ENCODE results near the gene ARL5B.
A peak's percentile ranks its signal among the peaks of the same experiment; 100 is the strongest.

DNA sequence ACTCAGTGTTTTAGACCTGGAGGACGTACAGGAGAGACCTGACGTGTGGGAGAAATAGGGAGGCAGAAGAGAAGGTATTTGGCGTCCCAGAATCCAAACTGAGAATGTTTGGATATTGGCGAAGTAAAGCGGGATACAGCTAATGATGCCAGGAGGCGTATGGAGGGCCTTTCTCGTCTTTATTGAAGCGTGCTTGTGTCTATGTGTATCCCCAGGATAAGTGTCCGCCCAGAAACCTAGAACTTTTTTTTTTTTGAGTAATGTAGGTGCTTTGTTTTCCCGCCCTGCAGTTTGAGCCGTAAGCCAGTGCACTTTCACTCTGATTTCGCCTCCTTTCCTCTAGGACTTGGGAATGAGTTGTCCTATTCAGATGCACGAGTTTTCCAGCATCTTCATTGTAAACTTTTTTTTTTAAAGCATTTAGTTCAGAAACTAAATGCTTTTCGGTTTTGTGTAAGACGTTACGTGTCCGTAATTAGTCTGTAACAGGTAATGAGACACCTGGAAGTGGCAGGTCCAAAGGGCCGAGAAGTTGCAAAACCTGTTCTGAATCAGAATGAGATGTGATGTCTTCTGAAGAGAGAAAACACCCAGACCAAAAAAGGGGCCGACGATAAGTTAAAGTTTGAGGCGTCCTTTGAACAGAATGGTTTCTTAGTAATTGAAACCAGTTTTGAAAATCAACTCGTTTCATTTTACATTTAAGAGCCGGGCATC is 746 bp downstream of the ARL5B start:
- TF ChIP-seq CTCF (IDR thresholded peaks at IDR 0.05): no peak
- peak; percentile 18 to 64 for TF ChIP-seq POLR2A (IDR thresholded peaks at IDR 0.05)

Measured in Peyer's patch (tissue), 4 donors.